ENCODE results near the gene DDO. TPM values are rescaled to one million over a fixed set of nuclear protein-coding genes. Genes with fewer than 3 reads are reported as not detected.

DDO gene
- total RNA-seq, 1 donor from 2014 or later = not detected

DNA sequence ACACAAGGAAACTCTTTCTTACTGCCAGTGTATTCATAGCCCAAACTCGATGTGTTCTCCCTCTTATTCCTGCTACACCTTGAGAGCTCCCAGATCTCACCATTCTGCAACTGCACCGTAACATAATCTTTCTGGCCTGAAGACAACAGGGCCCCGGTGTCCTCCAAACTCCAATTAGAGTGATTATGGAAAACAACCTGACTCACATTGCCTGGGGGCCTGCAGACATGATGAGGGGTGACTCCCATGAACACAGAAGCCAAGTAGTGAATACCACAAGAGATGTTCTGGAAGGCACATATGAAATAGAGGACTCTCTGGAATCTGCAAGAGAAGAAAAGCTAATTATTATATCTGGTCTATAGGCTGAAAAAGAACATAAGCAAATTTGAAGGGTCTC lies 41.3 kb upstream of the DDO start:
- ChIA-PET POLR2A (no interaction called here), CTCF (no interaction called here)
- DNase-seq = no peak
- Mint-ChIP-seq H3K4me3 (no peak overlapping the region), H3K27me3 (peaks cover 5% of the 10 kb centered on the region), H3K36me3 (ENCODE audit: low read depth) (no peaks in the 10 kb centered on the region), H3K4me1 (no peaks in the 10 kb centered on the region), H3K27ac (no peak overlapping the region), H3K9me3 (peaks cover 3% of the 10 kb centered on the region)
- ATAC-seq (ENCODE audit: low read depth) = no peak
- TF ChIP-seq, protein P1, sequence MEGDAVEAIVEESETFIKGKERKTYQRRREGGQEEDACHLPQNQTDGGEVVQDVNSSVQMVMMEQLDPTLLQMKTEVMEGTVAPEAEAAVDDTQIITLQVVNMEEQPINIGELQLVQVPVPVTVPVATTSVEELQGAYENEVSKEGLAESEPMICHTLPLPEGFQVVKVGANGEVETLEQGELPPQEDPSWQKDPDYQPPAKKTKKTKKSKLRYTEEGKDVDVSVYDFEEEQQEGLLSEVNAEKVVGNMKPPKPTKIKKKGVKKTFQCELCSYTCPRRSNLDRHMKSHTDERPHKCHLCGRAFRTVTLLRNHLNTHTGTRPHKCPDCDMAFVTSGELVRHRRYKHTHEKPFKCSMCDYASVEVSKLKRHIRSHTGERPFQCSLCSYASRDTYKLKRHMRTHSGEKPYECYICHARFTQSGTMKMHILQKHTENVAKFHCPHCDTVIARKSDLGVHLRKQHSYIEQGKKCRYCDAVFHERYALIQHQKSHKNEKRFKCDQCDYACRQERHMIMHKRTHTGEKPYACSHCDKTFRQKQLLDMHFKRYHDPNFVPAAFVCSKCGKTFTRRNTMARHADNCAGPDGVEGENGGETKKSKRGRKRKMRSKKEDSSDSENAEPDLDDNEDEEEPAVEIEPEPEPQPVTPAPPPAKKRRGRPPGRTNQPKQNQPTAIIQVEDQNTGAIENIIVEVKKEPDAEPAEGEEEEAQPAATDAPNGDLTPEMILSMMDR (IDR thresholded peaks at IDR 0.05) = no peak
- intact Hi-C loops (cut with micrococcal nuclease) = no loop called here

DNA sequence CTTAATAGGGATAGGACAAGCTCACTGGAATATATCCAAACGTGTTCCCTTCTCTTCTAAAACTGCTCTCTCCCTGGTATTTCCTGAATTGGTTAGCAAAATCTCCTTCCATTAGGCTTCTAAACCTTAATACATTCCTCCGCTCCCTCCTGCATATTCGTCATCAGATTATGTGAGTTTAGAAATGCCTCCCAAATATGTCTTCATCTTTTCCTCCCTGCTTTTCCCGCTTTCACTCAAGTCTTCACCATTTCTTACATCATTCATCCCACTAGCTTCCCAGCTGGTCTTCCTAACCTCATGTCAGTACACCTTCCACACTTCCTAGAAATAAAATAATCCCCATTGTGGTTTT lies 34.1 kb upstream of the DDO start:
- peaks cover 5% of the 10 kb centered on the region for H3K27me3 Mint-ChIP-seq
- intact Hi-C loops (cut with micrococcal nuclease) = no loop called here
- ATAC-seq (ENCODE audit: low read depth) (no peak), DNase-seq (no peak)
- no peaks in the 10 kb centered on the region for H3K36me3 Mint-ChIP-seq (ENCODE audit: low read depth)
- POLR2A ChIA-PET = no interaction called here
- CTCF ChIA-PET = no interaction called here
- H3K4me1 Mint-ChIP-seq = no peaks in the 10 kb centered on the region
- H3K4me3 Mint-ChIP-seq = no peak overlapping the region
- TF ChIP-seq, protein P1 (IDR thresholded peaks at IDR 0.05) = no peak
- no peak overlapping the region for H3K27ac Mint-ChIP-seq
- H3K9me3 Mint-ChIP-seq = no peaks in the 10 kb centered on the region

- TF ChIP-seq, protein P1 (IDR thresholded peaks at IDR 0.05) = no peak
- no peak for ATAC-seq (ENCODE audit: low read depth)
- CTCF ChIA-PET = no interaction called here
- Mint-ChIP-seq H3K27ac (no peak overlapping the region), H3K4me1 (no peaks in the 10 kb centered on the region), H3K4me3 (no peak overlapping the region), H3K27me3 (peaks cover 5% of the 10 kb centered on the region), H3K36me3 (ENCODE audit: low read depth) (no peaks in the 10 kb centered on the region), H3K9me3 (no peaks in the 10 kb centered on the region)
- POLR2A ChIA-PET = no interaction called here
- DNase-seq = no peak
- intact Hi-C loops (cut with micrococcal nuclease) = no loop called here
Observed at GRCh38 chr6:110448846-110449540, 33.6 kb upstream of the DDO start.

- TF ChIP-seq, protein P1 (IDR thresholded peaks at IDR 0.05) = no peak
- Mint-ChIP-seq H3K4me3 (no peak overlapping the region), H3K9me3 (no peaks in the 10 kb centered on the region), H3K4me1 (no peaks in the 10 kb centered on the region), H3K27me3 (peaks cover 5% of the 10 kb centered on the region), H3K27ac (no peak overlapping the region), H3K36me3 (ENCODE audit: low read depth) (no peaks in the 10 kb centered on the region)
- DNase-seq (no peak), ATAC-seq (ENCODE audit: low read depth) (no peak)
- intact Hi-C loops (cut with micrococcal nuclease) = no loop called here
- ChIA-PET POLR2A (no interaction called here), CTCF (no interaction called here)
Observed at GRCh38 chr6:110447761-110448160, 32.4 kb upstream of the DDO start.

- Mint-ChIP-seq H3K36me3 (ENCODE audit: low read depth) (no peaks in the 10 kb centered on the region), H3K9me3 (no peaks in the 10 kb centered on the region), H3K4me3 (no peak overlapping the region), H3K27me3 (peaks cover 2% of the 10 kb centered on the region), H3K4me1 (no peaks in the 10 kb centered on the region), H3K27ac (no peak overlapping the region)
- POLR2A ChIA-PET = no interaction called here
- CTCF ChIA-PET = no interaction called here
- DNase-seq (no peak), ATAC-seq (ENCODE audit: low read depth) (no peak)
- intact Hi-C loops (cut with micrococcal nuclease) = no loop called here
- TF ChIP-seq, protein P1 (IDR thresholded peaks at IDR 0.05) = no peak
Observed at GRCh38 chr6:110446405-110446804, 31.0 kb upstream of the DDO start.
